ENCODE data around the gene CCAR1.

The CCAR1 gene

DNA sequence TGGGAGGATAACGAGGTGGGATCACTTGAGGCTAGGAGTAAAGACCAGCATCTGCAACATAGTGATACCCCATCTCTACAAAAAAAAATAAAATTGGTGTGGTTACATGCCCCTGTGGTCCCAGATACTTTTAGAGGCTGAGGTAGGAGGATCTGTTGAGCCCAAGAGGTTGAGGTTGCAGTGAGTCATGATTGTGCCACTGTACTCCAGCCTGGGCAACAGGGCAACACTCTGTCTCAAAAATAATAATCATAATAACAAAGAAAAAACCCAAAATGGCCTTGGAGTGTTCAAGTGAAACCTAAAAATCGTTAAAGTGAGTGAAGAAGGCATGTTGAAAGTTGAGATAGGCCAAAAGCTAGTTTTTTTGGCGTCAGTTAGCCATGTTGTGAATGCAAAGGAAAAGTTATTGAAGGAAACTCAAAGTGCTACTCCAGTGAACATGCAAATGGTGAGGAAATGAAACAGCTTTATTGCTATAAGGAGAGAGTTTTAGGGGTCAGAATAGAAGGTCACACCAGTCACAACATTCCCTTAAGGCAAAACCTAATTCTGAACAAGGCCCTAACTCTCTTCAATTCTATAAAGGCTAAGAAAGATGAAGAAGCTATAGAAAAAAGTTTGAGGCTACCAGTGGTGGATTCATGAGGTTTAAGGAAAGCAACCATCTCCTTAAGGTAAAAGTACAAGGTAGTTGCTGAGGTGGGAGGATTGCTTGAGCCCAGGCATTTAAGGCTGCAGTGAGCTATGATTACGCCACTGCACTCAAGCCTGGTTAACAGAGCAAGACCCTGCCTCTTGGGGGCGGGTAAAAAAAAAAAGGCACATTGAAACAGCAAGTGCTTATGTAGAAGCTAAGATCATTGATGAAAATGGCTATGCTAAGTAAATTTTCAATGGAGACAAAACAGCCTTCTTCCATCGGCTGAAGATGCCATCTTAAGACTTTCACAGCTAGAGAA, 60.9 kb downstream of the CCAR1 start:
- no peak overlapping the region for H3K4me3 ChIP-seq (ENCODE audit: low read depth, low read length)
- TF ChIP-seq, protein P1, sequence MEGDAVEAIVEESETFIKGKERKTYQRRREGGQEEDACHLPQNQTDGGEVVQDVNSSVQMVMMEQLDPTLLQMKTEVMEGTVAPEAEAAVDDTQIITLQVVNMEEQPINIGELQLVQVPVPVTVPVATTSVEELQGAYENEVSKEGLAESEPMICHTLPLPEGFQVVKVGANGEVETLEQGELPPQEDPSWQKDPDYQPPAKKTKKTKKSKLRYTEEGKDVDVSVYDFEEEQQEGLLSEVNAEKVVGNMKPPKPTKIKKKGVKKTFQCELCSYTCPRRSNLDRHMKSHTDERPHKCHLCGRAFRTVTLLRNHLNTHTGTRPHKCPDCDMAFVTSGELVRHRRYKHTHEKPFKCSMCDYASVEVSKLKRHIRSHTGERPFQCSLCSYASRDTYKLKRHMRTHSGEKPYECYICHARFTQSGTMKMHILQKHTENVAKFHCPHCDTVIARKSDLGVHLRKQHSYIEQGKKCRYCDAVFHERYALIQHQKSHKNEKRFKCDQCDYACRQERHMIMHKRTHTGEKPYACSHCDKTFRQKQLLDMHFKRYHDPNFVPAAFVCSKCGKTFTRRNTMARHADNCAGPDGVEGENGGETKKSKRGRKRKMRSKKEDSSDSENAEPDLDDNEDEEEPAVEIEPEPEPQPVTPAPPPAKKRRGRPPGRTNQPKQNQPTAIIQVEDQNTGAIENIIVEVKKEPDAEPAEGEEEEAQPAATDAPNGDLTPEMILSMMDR (IDR thresholded peaks at IDR 0.05; ENCODE audit: control insufficient read depth, extremely low read depth, insufficient read depth), result no peak
- no peak for DNase-seq (ENCODE audit: low read depth)

DNA sequence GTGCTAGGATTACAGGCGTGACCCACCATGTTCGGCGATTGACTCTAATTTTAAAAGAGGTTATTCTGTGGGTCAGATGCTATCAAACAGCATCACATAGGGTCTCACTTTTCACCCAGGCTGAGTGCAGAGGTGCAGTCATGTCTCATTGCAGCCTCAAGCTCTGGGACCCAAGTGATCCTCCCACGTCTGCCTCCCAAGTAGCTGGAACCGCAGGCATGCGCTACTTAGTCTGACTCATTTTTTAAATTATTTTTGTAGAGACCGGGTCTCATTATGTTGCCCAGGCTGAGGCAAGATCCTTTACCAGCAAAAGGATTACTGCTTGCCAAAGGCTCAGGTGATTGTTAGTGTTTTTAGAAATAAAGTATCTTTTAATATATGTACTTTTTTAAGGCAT, 63.4 kb downstream of the CCAR1 start:
- no peak overlapping the region for H3K4me3 ChIP-seq (ENCODE audit: low read depth, low read length)
- DNase-seq (ENCODE audit: low read depth), result no peak
- TF ChIP-seq, protein P1 (IDR thresholded peaks at IDR 0.05; ENCODE audit: control insufficient read depth, extremely low read depth, insufficient read depth), result no peak

DNA sequence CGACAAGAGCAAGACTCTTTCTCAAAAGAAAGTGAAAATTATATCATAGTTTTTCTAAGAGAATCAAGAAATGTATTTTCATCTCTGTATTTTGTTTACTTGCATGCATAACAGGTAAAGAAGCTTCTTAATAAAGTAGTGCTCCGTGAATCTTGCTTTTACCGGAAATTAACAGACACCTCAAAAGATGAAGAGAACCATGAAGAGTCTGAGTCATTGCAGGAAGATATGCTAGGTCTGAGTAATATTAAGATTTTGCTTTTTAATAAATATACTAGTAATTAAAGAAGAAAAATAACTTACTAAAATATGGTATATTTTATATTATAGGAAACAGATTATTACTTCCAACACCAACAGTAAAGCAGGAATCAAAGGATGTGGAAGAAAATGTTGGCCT, 66.8 kb downstream of the CCAR1 start:
- no peak for DNase-seq (ENCODE audit: low read depth)
- H3K4me3 ChIP-seq (ENCODE audit: low read depth, low read length), result no peak overlapping the region
- TF ChIP-seq, protein P1 (IDR thresholded peaks at IDR 0.05; ENCODE audit: control insufficient read depth, extremely low read depth, insufficient read depth), result no peak

DNA sequence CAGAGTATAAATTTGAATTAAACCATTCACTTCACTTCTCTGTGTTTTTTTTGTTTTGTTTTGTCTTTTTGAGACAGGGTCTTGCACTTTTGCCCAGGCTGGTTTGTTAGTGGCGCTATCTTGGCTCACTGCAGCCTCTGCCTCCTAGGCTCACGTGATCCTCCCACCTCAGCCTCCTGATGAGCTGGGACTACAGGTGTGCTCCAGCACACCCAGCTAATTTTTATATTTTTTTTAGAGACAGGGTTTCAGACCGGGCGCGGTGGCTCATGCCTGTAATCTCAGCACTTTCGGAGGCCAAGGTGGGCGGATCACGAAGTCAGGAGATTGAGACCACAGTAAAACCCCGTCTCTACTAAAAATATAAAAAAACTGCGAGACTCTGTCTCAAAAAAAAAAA, 69.4 kb downstream of the CCAR1 start:
- no peak for DNase-seq (ENCODE audit: low read depth)
- H3K4me3 ChIP-seq (ENCODE audit: low read depth, low read length), result no peak overlapping the region
- TF ChIP-seq, protein P1 (IDR thresholded peaks at IDR 0.05; ENCODE audit: control insufficient read depth, extremely low read depth, insufficient read depth), result no peak

DNA sequence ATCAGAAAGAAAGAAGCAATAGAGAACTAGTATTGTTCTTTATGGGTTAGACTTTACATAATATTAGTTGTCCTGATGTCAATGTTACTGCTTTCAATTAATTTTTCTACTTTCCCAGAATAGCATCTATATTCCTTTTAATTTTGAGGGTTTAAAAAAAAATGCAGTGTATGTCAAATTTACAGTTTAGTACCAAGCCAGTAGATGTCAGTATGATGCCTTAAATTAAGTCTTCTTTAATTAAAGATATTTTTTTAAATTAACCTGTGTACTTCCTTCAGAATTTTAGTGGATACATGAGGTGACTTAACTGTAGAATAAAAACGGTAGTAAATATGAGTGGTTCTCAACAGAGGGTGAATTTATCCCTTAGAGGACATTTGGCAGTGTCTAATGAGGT, 71.1 kb downstream of the CCAR1 start:
- DNase-seq (ENCODE audit: low read depth), result no peak
- no peak overlapping the region for H3K4me3 ChIP-seq (ENCODE audit: low read depth, low read length)

DNA sequence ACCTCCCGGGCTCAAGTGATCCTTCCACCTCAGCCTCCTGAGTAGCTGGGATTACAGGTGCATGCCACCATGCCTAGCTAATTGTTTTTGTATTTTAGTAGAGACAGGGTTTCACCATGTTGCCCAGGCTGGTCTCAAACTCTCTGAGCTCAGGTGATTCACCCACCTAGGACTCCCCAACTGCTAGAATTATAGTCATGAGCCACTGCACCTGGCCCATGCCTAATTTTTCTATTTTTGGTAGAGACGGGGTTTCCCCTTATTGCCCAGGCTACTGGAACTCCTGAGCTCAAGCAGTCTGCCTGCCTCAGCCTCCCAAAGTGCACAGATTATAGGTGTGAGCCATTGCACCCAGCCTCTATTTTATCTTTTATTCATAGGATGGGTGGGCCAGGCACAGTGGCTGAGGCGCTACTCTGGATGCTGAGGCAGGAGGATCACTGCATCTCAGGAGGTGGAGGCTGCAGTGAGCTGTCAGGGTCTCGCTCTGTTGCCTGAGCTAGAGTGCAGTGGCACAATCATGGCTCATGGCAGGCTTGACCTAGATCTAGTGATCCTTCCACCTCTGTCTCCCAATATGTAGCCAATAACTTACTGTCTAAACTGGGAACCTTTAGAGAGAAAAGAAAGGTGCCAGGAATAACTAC, 75.0 kb downstream of the CCAR1 start:
- no peak overlapping the region for H3K4me3 ChIP-seq (ENCODE audit: low read depth, low read length)
- TF ChIP-seq, protein P1 (IDR thresholded peaks at IDR 0.05; ENCODE audit: control insufficient read depth, extremely low read depth, insufficient read depth), result no peak
- no peak for DNase-seq (ENCODE audit: low read depth)

More for the DNA sequence above, 71.1 kb downstream of the CCAR1 start:
- TF ChIP-seq, protein P1 (IDR thresholded peaks at IDR 0.05; ENCODE audit: control insufficient read depth, extremely low read depth, insufficient read depth), result peak; percentile 21
